H54 (cell line): ENCODE results near the gene SMCR8.

ENCODE experiments used
- DNase-seq: peaks from one replicate; pipeline ENCODE4 v3.0.0; 2011; ENCODE audit warnings: low spot score, mixed read lengths; ENCODE audit not compliant: insufficient read length
- FAIRE-seq: peaks from 3 replicates; lab custom pipeline; 2011; peaks lifted over from hg19 to GRCh38; lab: Jason Lieb, UNC
- POLR2A ChIP-seq: IDR thresholded peaks from 2 replicates; pipeline ENCODE4 v1.6.1; 2011; ENCODE audit warnings: low read depth, mild to moderate bottlenecking, low read length

Gene SMCR8, protein sequence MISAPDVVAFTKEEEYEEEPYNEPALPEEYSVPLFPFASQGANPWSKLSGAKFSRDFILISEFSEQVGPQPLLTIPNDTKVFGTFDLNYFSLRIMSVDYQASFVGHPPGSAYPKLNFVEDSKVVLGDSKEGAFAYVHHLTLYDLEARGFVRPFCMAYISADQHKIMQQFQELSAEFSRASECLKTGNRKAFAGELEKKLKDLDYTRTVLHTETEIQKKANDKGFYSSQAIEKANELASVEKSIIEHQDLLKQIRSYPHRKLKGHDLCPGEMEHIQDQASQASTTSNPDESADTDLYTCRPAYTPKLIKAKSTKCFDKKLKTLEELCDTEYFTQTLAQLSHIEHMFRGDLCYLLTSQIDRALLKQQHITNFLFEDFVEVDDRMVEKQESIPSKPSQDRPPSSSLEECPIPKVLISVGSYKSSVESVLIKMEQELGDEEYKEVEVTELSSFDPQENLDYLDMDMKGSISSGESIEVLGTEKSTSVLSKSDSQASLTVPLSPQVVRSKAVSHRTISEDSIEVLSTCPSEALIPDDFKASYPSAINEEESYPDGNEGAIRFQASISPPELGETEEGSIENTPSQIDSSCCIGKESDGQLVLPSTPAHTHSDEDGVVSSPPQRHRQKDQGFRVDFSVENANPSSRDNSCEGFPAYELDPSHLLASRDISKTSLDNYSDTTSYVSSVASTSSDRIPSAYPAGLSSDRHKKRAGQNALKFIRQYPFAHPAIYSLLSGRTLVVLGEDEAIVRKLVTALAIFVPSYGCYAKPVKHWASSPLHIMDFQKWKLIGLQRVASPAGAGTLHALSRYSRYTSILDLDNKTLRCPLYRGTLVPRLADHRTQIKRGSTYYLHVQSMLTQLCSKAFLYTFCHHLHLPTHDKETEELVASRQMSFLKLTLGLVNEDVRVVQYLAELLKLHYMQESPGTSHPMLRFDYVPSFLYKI

DNA sequence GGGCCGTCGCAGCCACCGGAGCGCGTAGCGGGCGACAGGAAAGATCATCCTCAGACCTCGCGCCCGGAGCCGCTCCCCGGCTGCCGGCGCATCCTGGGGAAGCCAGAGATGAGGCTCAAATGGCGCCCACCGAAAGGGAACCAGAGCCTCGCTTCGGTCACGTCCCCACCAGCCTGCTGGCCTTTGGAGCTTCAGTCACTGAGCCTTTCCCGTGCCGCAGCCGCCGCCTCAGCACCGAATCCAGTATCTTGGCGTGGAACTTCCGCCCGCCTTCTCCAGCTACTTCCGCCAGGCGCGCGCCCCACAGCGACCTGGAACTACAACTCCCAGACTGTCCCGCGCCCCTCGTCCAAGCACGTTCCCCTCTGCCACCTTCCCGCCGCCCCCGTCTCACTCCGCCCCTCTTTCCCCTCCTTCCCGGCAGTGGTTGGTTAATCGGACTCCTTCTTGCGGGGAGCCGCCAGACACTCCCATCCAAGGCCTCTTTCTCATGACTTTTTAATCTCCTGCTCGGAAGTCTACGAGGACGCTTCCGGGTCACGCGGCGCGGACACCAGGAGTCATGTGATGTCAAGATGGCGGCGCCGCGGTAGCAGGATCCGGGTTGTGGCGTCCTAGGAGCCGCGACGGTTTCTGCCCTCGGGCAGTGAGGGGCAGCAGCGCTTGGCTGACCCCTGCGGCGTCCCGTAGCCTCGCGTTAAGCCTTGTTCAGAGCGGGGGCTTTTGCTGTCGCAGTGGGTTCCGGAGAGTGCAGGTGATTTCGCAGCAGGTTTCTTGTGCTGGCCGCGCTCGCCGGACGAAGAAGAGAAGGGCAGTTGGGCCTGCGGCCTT lies at the start of gene SMCR8, which contains the start of gene TOP3A:
SMCR8 (plus strand) TSS at position 563 of the 831 bp plus-strand sequence. CDS start 497 bp downstream, outside the sequence.
TOP3A (minus strand) TSS at position 264 of the 831 bp plus-strand sequence; CDS start at position 48, 216 bp downstream.
- TF ChIP-seq POLR2A, result peak; percentile 97
- DNase-seq (peak; percentile 99), FAIRE-seq (no peak)

DNA sequence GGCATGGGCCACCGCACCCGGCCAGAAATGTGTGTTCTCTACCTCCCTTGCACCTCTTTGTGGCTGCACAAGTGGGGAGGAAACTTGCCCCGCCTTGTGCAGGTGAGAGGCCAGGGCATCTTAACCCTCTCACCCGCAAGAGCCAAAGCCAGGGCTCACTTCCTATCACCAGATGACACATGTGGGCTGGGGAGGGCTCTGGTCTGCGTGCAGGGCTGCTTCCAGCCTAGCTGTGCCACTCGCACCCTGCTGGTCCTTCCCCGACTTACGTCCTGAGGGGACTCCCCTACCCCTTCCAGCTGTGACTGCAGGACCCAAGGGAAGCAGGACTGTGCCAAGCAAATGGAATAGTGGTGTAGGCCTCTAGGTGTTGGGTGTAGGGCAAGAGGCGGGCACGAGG lies 47.7 kb upstream of the SMCR8 start:
- TF ChIP-seq POLR2A, result no peak
- DNase-seq (no peak), FAIRE-seq (no peak)

DNA sequence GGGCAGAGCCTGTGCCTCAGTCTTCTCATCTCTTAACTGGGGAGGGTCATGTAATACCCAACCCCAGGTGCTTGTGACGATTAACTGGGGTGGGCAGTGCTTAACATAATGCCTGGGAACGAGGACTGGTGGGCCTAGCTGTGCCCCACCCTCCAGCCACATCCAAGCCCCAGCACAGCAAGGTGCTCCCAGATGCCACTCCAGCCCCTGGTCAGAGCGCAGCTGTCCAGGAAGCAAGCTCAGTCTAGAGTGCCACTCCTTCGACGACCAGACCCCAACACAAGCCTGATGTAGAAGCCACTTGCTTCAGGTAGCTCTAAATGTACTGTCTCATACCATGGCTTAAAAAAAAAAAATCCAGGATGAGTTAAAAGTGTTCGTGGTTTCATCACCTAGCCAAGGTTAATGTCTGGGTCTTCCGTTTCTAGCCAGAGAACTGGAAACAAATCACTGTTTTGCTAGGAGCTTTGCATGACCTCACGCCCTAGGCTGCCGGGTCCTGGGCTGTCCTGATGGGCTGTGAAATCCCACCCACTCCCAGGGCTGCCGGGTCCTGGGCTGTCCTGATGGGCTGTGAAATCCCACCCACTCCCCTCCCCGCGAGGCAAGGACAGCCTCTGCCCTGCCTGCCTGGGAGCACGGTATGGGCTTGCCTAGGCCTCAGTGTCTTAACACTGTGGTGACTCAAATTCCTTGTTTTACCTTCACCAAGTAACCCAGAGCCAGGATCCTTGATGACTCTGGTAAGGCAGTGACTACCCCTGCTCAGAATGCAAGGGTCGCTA lies 47.0 kb upstream of the SMCR8 start:
- FAIRE-seq (no peak), DNase-seq (peak; percentile 66)
- no peak for TF ChIP-seq POLR2A

DNA sequence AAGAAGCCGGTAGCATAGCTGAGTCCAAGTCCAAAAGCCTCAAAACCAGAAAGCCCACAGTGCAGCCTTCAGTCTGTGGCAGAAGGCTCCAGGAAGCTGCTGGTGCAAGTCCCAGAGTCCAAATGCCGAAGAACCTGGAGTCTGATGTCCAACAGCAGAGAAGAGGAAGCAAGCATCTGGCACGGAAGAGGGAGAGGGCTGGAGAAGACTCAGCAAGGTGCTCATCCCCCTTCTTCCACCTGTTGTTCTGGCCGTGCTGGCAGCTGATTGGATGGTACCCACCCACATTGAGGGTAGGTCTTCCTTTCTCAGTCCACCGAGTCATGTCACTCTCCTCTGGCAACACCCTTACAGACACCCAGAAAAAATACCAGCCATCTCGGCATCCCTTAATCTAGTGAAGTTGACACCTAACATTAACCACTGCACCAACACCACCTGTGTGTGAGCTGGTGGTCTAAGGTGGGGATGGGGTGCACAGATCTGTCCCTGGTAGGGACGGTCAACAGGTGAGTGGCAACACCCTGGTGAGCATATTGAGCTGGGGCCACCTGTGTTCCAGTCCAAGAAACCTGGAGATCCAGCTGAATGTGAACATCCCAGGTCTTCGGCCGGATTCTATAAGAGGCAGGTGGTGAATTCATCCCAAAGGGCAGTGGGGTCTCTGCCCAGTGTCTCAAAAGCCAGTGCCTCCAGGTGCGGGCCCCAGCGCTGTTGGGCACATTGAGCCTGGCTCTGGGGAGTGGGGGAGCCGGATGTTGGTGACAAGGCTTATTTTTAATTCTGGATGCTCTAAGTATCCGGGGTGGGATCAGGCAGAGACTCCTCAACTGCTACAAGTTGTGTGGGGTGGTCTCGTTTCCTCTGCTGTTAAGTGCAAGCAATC lies 44.8 kb upstream of the SMCR8 start:
- no peak for TF ChIP-seq POLR2A
- FAIRE-seq (no peak), DNase-seq (no peak)

DNA sequence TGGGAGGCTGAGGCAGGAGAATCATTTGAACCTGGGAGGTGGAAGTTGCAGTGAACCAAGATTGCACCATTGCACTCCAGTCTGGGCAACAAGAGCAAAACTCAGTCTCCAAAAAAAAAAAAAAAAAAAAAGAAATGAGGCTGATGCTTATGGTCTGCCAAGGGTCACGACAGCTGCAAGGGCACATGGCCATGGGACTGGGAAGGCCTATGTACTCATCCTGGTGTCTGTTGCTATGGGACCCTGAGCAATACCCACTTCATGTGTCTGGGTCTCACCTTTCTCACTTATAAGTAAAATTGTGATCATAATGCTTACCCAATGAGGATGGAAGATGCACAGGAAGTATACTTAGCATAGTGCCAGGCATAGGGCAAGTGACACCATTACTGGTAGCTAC lies 38.0 kb upstream of the SMCR8 start:
- DNase-seq (no peak), FAIRE-seq (no peak)
- TF ChIP-seq POLR2A, result no peak

DNA sequence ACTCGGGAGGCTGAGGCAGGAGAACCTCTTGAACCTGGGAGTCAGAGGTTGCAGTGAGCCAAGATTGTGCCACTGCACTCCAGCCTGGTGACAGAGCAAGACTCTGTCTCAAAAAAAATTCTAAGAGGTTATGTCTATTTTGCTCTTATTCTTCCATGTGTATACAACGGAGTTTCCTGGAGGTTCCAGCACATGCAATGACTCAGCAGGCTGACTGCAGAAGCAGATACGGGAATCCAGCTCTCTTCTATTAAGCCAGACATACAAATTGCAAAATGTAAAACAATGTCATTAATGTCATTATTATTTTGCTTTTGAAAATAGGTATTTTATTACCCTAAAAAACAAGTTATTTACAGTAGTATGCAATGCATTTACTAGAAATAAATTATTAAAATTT lies 36.2 kb upstream of the SMCR8 start:
- TF ChIP-seq POLR2A, result no peak
- DNase-seq (no peak), FAIRE-seq (no peak)

DNA sequence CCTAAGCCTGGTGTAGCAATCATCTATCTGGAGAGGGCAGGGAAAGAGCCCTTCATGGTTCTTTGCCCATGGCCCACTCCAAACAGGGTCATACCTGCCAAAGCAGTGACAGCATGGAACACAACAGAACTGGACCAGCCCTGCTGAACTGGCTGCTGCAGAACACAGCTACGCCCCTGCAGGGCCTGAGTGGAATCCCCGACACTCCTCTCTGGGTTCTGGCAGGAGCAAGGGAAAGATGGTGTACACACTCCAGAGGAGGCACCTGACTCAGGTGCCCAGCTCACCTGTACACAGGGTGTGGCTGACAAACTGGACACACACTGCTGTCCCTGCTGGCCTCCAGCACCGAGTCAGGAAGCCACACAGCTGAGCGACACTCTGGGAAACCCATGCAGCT lies 34.8 kb upstream of the SMCR8 start:
- no peak for DNase-seq
- FAIRE-seq, result no peak
- TF ChIP-seq POLR2A, result no peak

DNA sequence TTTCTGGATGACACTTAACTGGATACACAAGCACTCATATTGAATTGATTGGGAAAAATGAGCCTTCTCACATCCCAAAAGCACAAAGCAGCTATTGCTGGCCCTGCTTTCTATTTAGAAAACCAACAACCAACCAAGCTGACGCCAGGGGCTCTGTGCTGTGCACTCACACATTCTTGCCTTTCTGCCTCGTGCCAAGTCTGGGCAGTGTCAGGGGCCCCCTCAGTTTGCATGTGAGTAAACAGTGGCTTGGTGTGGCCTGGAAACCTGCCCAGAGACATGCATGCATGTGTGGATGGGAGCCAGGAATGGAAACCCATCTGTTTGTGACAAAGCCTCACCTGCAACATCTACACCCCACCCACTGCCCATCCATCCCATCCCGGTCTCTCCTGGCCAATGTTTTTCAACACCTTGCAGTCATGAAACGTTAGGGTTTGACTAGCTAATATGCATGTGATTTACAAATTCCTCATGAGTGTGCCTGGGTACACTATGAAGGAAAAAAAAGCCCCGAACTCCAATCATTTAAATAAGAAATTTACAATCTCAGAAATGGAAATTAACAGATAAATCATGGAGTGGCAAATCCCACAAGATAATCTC lies 34.2 kb upstream of the SMCR8 start:
- DNase-seq (no peak), FAIRE-seq (no peak)
- no peak for TF ChIP-seq POLR2A

DNA sequence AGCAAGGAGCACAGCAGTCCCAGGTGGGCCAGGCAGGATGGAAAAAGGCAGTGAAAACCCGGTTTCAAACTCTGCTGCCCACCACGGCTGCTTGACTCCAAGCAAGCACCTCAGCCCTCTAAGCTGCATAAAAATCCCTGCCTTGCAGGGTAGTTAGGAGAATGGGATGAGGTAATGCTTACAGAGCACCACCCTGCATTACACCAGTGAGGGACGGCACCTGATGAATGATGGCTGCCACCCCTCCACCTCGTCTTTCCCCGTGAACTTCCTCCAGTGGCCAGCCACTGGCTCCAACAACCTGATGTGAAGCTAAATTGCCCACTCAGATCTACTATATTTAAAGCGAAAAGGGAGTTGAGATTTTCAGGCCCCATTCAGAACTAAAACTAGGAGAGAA lies 33.3 kb upstream of the SMCR8 start:
- DNase-seq (no peak), FAIRE-seq (no peak)
- no peak for TF ChIP-seq POLR2A

DNA sequence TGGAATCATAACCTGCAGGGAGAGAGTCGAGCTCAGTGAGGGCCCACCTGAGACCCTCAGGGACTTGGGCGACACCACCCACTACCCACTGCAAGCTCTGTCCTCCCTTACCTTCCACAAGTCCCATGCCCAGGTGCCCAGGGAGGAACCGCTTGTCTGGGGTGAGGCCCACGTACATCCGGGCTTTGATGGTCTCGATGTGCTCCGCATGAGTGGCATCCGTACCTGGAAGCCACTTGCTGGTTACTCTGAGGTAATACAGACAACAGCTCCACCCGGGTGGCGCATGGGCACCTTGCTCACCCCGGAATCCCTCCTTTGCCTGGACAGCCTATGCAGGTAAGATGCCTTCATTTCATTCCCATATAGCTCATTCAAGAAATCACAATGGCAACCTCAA lies 29.8 kb upstream of the SMCR8 start:
- FAIRE-seq (no peak), DNase-seq (no peak)
- TF ChIP-seq POLR2A, result no peak
